HG02981 (cell line): ENCODE results near the gene ARHGEF33.

Source experiments
- ATAC-seq: cut with Tn5 transposase; IDR thresholded peaks from one replicate; pipeline ENCODE4 v1.9.1; 2021; ENCODE audit warnings: mild to moderate bottlenecking, moderate library complexity; ENCODE audit not compliant: unreplicated experiment

The ARHGEF33 gene

DNA sequence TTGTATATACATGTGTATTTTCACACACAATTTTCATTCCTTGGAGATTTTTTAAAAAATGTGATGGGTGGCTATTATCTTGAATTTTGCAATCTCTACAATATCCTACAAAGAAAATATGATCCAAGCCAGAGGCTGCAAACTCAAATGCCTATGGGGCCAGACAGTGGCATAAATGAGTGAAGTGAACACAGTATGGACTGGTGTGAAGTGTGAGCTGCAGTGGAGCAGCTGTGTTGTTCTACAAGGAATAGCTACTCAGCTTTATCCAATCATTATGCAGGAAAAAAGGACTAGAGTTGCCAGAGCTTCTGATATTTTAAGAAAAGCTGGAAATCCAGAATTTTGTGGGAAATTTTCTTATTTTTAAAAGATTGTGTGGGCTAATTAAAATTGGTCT, 62.1 kb downstream of the ARHGEF33 start:
- ATAC-seq = no peak

DNA sequence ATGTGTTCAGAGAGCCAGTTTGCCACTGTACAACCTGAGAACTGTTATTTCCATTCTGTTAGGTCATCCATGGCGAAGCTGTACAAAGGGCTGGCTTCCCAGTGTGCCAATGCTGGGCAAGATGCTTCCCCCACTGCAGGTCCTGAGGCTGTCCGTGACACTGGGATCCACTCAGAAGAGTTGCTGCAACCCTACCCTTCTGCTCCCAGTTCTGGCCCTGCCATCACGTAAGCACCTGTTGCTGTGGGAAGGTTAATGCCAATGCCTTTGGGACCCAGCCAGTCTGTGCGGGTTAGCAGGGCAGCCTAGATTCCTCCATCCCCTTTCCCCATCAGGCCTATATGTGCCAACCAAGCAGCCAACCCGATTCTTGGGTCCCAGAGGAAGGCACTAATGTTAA, 68.3 kb downstream of the ARHGEF33 start:
- ATAC-seq = no peak

DNA sequence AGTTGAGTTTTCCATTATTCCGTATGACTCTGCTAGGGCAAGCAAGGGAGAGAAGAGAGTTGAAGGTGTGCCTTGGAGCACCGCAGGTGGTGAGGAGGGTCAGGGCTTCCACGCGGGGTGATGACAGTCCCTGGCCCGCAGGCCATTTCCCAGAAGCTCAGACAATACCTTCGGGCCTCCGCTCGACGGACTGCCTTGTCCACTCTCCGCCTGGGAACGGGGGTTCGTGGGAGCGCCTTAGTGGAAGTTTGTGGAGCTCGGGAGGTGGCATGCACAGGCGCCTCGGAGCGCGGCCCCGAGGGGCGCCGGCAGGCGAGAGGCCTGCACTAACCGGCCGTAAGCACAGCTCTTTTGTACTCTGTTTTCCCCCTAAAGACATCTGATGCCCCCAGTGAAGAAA, 69.8 kb downstream of the ARHGEF33 start:
- ATAC-seq = no peak

DNA sequence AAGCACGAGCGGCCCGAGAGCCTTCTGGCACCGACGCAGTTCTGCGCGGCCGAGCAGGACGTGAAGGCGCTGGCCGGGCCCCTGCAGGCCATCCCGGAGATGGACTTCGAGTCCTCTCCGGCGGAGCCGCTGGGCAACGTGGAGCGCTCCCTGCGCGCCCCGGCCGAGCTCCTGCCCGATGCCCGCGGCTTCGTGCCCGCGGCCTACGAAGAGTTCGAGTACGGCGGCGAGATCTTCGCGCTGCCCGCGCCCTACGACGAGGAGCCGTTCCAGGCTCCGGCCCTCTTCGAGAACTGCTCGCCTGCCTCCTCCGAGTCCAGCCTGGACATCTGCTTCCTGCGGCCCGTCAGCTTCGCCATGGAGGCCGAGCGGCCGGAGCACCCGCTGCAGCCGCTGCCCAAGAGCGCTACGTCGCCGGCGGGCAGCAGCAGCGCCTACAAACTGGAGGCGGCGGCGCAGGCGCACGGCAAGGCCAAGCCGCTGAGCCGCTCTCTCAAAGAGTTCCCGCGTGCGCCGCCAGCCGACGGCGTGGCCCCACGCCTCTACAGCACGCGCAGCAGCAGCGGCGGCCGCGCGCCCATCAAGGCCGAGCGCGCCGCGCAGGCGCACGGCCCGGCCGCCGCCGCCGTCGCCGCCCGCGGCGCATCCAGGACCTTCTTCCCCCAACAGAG, 70.4 kb downstream of the ARHGEF33 start:
- peak; percentile 53 for ATAC-seq

DNA sequence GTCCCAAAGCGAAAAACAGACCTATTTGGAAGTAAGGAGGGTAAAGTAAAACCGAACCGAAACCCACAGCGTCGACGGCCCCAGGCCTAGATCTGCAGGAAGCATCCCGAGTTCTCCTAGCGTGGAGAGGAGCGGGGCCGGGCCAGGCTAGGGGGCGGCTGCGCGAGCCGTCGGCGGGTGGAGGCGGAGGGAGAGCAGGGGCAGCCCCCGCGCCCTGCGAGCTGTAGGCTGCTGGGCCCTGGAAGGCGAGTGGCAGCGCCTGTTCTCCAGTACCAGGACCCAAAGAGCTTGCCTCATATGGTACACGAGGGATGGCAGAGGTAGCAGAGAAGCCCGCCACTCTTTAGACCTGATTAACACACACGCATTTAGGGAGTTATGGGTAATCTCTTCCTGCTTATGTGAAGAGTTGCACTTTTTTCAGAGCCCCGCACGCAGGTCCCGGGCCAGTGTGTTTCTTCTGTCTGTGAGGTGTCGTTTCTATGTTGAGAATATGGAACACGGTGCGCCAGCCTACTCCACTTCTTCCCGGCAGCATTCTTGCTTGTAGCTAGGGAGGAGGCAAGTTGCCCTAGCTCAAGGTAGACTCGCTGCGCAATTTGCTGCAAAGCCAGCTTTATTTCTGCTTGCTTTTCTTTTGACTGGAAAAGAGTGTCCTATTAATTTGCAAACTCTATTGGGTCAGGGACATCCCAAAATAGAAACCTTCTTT, 71.1 kb downstream of the ARHGEF33 start:
- no peak for ATAC-seq

DNA sequence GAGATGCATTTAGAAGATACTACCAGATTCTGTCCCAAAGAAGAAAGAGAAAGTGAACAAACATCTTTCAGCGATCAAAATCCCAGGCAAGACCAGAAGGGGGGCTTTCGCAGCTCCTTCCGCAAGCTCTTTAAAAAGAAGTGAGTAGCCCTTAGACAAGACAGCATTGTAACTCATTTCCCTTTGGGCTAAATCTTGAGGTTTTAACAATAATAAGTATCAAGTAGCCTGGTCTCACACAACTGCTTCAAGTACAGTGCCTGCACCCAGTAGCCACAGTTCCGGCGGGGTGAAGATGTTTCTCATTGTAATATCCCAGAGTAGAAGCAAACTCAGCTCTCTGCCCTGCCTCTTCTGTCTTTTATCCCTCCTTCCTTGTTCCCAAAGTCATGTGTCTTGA, 76.3 kb downstream of the ARHGEF33 start:
- ATAC-seq = no peak

DNA sequence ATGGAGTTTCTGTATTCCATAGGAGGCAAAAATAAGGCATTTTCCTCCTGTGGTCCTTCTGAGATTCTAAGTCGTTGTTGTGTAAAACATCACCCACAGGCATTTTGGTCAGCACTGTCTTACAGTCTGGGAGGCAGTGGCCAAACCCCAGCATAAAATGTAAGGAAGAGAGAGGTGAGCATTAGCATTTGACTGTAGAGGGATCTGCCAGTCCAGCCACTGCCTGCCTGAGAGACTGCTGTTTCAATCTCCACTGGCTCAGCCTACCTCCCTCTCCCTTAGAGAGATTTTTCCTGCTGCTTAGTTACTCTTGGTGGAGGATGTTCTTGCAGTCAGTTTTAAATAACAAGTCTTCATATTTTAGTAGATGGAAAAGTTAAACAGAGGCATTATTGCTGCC, 77.0 kb downstream of the ARHGEF33 start:
- no peak for ATAC-seq

DNA sequence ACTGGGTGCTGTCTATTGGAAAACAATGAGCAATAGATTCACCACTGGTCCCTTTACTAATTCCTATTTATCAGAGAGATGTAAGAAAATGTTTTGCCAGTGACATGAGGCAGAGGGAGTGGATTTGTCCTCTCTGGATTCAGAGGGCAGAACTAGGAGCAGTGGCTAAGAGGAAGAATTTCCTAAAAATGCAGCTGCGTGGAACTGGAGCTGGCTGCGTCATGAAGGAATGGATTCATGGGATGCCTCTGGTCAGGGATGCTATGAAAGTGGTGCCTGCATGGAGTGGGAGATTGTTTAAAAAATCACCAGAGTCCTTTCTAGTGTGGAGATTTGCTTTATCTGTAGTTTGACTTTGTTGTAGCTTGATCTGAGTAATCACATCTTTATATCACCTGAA, 78.3 kb downstream of the ARHGEF33 start:
- no peak for ATAC-seq

DNA sequence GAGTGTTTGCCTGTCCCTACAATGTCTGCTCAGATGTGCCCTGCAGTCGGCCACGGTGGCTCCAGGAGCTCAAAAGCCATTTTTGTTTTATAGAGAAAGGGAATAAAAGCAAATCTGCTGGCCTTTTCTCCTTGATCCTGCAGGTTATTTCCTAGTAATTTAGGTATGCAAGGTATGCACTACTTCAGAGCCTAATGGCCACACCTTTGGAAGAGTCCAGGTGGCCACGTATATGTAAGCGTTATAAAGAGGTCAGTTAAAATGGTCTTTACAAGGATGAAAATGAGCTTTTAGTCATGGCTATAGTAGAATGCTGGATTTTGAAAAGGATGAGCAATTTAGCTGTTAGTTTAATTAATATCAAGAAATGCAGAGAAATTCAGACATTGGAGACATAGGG, 81.7 kb downstream of the ARHGEF33 start:
- ATAC-seq = no peak

DNA sequence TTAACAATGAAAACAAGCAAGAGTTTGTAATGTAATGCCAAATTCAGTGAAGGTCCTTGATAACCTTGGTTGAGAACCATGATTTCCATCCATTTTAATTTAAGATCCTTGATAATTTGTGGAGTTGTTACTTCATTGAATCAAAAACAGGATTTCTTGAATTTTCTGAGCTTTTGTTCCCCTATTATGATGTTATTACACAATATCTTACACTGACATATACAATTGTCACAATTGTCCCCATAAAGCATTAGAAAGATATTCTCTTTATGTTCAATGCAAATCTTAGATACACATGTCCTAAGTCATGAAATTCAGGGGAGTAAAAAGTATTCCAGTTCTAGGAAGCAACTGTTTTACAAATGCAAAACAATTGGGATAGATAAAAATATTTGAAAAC, 83.6 kb downstream of the ARHGEF33 start:
- no peak for ATAC-seq

DNA sequence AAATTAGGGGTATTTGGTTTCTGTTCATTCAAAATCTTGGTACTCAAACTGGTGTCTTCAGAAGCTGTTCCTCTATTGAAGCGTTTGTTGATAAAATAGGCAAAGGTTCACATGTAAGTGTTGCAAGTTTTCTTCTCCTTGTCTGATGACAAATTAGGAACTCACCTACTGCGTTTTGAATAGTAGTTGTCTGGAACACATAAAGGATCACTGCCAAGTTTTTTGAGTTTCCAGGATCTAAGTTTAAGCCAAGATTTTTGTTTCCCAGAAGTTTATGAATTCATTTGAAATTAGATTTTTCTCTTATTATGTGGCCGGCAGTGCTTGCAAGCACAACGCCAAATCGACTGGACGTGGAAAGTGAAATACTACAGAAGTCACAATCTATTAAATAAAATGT, 85.4 kb downstream of the ARHGEF33 start:
- ATAC-seq = no peak

DNA sequence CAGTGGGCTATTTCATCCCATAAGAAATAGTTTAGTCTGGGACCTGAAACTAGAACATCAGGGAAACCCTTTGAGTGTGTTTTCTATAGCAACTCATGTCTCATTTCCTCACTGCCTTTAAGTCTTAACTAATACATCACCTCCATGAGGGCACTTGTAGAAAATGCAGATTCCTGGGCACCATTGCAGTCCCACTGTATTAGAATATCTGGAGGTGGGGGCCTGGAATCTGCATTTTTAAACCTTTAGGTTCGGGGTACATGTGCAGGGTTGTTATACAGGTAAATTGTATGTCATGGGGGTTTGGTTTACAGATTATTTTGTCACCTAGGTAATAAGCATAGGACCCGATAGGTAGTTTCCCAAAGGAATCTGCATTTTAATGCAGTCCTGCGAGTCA, 87.4 kb downstream of the ARHGEF33 start:
- no peak for ATAC-seq

DNA sequence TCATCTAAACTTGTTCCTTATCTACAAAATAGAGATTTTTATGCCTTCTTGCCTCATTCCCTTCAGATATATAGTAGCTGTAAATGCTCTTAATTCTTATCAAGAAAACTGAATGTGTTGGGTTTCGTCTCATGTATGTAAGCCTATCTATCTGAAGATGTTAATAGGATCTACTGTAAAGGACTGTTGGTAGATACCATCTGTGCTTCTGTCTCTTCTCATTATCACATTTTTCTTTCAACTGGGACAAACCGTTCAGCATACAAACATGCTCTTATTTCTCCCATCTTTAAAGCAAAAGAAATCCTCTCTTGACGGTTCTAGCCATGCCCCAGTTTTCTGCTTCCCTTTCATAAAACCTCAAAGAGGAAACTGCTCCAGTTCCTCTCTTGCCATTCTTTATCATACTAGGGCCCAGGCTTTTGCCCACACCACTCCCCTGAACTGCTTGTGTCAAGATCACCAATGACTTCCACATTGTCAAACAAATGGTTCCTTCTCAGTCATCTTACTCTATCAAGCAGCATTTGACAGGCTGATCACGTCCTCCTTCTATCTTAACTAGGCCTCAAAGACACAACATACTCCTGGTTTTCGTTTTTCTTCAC, 88.7 kb downstream of the ARHGEF33 start:
- no peak for ATAC-seq

DNA sequence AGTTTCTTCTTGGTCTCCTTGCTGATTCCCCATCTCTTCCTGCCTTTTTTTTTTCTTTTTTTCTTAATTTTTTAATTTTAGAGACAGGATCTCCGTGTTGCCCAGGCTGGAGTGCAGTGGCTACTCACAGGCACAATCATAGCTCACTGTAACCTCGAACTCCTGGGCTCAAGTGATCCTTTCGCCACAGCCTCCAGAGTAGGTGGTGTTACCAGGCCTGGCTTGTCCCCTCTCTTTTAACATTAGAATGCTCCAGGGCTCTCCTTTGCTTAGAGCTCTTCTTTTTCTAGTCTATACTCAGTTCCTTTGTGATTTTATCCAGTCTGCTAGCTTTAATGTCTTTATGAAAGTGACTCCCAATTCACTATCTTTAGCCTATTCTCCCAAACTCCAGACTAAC, 89.2 kb downstream of the ARHGEF33 start:
- ATAC-seq = no peak

DNA sequence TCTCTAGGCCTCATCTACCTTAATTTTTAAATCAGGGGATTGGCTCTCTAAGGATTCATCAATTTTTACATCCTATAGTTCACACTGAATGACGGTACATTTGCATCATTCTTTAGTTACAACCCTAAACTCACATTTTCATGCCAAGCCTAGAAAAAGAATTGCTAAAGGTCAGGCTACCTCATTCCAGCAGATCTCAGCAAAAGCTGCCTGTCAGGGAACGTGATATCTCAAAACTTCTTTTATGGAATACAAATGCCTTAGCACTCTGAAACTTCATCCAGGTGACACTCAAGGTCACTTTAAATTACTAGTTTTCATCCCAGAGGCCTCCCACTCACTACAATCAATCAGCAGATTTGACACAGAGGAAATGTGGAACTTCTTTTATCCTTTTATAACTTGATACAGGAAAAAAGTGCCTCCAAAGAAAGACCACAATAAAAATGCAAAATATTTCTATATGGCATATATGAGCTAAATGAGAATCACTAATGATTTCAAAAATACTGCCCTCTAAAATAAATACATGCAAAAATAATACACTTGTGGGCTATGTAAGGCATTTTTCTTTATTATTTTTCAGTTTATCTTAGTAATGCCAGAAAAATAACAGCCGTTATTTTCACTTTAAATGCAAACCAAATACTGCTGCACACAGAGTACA, 91.5 kb downstream of the ARHGEF33 start:
- no peak for ATAC-seq

DNA sequence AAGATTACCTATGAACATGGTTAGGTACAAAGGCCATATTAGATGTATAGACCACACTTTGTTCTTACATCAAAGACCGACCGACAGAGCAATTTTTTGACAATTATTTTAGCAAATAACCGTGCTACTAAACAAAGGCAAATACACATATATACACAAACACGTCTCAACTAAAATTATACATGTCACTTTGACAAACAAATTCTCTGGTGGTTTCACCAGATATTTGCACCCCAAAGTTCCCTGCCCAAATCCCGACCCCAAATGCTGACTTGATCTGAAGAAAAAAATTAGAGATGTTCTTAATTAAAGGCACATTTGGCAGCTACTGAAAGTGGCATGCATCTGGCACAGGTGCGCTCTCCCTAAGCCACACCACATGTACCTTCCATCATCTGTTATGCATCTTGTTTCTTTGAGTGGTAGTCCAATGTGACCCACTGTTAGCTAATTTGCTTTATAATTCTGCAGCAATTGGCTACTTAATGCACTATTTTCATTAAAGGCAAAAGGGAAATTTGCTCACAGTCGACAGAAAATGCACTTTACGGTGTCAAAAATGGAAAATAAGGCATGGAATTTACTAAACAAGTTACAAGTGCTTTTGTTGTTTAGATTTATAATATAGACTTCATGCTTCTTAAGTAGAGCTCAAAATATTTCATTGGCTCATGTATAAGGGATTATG, 92.1 kb downstream of the ARHGEF33 start:
- no peak for ATAC-seq

DNA sequence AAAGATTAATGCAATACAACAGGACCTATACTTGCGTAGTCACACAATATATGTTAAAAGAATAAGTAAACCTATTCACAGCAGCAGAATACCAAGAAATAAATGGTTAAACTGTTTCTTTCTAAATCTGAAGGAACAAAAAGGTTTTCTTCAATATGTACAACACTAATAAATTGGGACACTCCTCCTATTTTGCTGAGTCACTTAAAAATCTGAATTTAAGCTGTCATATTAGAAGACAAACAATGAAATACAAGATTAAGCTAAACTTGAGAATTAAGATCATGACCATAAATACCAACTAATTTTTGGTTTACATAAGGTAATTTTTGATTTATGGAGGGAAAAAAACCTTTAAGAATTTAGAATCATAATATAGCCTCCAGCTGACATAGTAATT, 92.8 kb downstream of the ARHGEF33 start:
- ATAC-seq = no peak

DNA sequence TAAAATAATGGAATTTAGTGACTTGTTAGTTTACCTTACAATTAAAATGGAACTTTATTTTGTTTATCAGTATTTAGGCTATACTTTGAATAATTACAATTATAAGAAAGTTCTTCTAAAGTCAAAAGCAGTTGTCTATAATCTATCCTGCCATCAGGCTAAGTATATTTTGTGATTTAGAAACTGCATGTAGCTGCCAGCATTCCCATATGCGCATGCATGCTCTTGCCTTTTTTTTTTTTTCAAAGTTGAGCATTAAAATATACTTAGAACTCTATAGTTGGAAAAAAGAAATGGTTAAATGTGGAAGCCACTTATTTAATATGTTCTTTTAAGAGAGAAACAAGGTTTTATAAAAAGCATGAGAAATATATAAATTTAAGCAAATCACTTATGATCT, 99.0 kb downstream of the ARHGEF33 start:
- no peak for ATAC-seq

DNA sequence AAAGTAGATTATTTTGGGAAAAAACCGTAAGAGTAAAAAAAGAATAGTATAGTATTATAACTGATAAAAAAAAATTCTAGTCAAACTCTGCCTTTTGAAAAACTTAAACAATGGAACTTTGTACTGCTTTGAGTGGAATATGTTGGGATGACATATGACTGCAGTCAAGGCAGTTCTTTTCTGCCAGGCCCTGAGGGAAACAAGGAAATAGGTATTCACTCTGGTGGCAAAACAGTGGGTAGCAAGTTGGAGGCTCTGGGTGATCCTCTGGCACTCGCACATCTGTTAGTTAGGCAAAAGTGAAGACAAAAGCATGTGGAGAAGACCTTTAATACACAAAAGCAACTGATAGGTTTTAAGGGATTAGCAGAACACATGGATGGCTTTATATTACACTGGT, 102.2 kb downstream of the ARHGEF33 start:
- ATAC-seq = no peak

DNA sequence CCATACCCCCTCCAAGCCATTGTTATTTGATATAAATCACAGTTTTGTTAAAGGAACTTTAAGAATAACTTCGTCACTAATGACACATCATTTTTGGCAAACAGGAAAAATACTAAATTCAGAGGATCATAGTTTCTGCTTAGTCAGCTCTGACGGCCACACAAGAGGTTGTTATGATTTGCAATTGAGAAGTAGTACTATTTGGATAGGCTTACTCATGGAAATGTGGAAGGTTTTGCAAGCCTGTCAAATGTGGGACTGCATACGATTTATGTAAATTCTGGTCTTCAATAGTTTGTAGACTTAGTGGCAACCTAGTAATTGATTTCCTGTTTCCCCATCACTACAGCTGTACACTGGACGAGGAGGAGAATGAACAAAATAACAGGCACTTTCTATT, 108.1 kb downstream of the ARHGEF33 start:
- ATAC-seq = no peak

DNA sequence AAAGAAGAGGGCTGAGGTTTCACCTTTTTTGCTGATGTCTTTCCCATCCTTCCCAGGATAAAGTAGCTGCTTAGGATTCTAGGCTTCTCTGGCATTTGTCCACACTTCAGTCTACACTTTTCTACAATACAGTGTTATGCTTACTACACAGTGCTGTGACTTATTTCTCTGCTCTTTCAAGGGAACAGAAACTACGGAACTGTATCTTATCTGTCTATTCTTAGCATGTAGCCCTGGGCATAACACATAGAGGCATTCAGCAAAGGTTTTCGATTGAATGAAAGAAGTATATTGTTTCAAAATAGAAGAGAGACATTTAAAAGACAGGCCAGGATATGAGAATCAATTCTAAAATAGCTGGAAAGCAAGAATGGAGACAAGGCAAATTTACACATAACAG, 110.9 kb downstream of the ARHGEF33 start:
- ATAC-seq = no peak
